ENCODE data around the gene TSR1.

The TSR1 gene
- total RNA-seq: 62.3 to 459 (median 88.8) reads per million in 3 experiments

DNA sequence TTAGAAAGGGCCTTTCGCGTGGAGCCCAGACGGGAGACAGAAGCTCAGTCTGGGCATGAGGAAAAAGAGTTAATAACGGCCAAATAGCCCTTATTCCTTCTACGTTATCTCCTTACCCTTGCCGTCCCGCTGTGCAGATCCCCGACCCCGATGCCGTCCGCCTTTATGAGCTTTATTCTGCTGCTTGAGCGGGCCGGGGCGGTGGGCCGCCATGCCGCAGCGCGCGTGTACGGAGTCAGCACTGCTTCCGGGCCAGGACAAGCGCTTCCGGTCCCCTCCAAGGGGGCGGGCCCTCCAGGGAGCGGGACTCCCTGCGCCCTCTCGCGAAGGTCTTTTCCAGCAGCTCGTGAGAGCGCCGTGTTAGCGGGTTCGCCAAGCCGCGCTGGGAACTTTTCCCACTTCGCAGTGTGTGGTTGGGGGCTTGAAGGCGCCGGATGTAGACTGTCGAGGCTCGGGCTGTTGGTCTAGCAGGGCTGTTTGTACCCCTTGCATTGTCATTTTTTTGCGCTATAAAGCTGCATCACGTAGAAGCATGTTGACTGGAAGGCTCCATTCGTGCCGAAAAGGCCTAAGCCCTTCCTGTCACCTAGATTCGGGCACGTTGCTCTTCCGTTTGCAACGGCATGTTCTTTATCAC is at the start of gene TSR1:
Gene TSR1, minus strand, starts transcription at position 243 of the 637 bp plus-strand sequence. Its CDS starts 30 bp downstream, at position 213.
- peak; percentile 86 for DNase-seq

DNA sequence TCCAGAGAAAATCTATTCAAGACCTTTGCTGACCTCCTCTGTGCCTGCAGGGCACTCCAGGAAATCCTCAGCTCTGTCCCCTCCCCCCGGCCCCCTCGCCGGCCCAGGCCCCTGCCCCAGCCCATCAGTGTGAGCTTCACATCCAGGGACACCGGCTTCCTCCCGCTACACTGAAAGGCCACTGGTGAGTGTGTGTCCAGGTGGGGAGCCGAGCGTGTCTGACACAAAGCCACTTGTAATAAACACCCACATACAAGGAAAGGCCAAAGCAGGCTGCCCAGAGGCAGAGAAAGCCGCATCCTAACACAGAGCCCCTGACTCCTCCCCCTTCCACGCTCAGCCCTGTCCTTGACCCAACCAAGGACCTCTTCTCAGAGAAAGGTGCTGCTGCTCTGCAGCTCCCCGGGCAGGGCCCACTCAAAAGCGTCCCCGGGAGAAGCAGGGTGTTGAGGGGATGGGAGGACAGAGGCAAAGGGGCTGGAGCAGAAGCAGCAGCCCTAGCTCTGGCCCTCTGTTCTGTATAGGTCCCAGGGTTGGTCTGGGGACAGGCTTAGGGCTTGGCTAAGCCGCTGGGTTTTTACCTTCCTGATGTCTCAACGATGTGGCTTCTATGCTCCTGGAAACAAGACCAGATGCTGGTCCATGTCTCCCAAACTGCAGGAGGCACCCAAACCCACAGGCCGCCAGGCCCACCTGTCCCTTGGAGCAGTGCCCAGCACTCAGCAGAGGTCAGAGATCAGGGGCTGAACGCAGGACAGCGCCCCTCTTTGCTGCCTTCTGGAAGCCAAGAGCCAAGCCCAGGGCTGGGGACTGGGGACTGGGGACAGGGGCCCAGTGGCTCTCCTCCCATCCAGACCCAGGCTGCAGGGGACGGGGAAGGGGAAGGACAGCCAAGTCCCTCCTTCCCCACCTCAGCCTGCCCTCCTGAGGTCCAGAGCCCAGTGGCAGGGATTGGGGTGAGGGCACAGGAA is 49.3 kb upstream of the TSR1 start:
- DNase-seq: no peak

DNA sequence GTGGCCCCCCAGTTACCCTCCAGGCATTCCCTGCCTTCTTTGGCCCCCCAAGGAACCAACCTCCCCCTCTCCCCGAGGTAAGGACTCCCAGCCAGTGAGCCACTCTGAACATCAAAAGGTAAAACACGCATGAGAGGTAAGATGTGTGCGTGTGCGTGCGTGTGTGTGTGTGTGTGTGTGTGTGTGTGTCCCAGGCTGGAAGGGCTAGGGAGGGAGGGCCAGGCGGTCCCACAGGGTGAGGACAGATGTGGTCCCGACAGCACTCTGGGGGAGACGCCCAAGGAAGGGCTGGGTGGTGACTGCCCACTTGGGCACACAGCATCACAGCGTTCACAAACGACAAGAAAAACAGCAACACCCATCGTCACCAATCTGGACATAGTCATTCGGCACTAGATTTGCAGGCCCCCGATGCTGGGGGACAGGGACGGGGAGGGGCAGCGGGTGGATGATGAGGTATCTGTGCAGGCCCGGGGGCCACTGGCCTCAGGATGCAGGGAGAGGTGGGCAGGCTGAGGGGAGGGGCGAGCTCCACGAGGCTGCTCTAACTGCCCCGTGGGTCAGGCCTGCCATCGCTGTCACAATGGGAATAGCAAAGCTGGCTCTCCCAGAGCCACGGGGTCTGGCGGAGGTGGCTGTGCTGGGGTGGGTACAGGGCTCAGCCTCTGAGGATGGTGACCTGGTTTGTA is 48.3 kb upstream of the TSR1 start:
- no peak for DNase-seq

DNA sequence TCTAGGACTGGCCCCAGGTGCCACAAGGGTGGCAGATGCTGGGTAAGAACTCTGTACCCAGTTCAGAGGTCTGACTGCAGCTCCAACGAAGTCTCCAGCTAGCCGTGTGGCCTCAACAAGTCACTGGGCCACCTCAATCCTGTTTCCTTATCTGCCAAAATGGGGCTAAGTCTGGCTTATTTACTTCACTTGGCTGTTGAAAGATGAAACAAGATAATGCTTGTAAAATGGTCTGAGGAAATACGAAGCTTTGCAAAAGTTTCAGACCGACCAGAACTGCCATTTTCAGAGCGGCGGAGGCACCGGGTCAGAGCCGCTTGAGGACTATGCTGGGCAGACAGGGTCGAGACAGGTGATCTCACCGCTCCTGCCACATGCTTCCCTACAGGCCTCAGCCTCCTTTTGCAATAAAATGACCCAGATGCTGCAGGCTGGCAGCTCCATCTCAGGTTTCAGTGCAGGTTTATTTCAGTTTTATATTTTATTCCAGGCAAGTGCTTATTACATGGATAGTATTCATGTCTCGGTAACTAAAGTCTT is 47.4 kb upstream of the TSR1 start:
- DNase-seq: no peak

DNA sequence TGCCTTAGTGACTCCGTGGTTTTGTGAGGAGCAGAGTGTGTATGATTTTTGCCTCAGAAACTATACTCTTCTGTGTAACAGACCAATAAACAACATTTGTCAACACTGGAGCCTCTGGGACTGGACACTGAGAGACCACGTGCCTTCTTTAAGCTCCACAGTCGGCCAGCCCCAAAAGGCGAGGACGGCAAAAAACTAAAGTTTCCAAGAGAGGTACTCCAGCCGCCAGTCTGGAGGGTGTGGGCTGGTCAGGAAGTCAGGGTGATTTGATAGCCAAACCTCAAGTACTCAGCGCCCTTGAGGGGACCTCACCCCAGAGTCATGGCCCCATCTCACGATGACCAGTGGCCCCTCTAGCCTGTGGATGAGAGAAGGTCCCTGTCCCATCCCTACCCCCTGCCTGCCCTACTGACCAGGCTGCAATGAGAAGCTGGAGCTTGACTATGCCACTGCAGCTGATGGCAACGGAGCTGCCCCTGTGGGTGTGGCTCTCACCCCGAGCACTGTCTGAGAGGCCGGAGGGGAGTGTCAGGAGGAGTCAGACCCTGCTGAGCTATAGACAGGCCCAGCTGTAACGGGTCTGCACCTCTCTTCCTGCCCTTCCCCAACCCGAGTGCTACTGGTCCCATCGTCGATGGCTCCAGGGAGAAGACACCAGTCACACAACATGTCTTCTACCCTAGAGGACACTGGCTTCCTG is 44.8 kb upstream of the TSR1 start:
- no peak for DNase-seq

DNA sequence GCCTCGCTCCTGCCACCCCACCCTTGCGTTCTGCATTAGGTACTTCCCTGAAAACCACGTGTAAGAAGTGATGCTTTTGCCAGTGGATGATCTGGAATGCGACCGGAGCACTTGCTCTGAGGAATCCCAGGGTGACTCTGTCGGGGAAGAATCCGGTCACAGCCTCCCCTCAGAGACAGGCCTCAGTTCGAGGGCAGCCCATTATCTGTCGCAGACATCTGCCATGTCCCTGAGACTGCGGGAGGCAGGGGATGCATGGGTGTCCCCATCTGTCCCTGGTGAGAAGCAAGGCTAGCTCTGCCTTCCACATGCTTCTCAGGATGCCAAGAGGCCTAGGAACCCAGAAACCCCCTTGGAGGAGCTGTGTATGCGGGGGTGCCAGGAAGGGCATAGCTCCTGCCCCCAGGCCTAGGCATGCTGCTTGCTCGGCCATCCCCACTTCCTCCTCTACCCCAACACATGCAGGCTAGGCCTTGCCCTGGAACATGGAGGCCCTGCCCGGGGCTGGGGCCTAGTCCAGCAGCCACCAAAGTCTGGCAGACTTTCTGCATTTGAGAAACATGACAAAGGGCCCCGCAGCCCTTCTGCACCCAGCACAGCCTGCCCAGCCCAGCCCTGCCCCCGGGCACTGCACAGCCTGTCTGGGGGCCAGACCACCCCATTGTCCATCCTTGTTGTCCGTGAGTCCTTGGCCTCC is 44.1 kb upstream of the TSR1 start:
- DNase-seq: no peak

DNA sequence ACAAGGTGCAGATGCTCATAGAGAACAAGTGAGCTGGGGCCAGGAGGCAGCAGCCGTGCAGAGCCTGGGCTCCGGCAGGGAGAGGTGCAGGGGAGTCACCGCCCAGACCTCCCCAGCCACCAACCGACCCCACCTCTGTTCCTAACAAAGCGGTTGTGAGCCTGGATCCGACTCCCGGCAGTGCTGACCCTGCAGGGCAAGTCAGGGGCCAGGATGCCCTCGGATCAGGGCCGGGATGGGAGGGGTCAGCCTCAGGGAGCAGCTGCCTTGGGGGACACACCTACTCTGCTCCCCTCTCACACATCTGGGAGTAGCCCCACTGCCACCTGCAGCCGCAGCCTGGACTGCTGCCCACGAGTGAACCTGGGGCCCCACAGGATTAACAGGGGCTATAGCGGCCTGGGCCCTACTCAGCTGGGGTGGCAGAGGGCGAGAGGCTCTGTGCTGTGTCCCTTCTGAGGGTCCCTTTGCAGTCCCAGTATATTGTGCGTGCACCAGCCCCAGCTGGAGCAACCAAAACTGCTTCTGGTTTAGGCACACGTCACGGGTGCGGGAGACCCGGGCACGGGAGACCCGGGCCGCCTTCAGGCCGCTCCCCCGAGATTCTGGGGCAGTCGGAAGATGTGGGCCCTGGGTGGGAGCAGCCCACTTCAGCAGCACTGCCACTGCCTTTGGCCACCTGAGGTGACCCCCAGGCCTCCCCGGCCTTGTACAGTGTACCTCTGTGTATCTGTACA is 43.4 kb upstream of the TSR1 start:
- no peak for DNase-seq

DNA sequence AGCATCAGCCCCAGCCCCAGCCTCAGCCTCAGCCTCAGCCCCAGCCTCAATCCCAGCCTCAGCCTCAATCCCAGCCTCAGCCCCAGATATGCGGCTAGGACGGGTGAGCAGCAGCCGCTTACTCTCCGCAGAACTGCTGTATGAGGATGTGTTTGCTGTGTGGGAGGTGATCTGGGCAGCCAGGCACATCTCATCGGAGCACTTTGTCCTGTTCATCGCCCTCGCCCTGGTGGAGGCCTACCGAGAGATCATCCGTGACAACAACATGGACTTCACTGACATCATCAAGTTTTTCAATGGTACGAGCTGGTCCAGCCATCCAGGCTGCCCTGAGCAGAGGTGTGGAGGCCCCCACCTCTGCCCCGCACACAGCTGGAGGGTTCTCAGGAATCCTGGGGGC is 42.6 kb upstream of the TSR1 start:
- DNase-seq: no peak

DNA sequence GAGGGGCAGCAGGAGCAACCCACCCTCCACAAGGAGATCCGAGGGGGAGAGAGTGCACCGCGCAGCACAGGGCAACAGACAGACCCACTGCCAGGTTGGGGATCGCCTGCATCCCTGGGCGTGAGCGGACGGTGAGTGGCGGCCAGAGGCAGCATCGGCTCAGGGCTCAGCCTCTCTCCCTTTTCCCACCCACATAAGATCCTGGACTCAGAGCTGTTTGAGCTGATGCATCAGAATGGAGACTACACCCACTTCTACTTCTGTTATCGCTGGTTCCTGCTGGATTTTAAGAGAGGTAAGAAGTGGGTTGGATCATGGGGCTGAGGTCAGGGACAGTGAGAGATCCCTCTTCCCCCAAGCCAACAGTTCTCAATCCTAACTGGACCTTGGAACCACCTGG is 41.4 kb upstream of the TSR1 start:
- DNase-seq: no peak

DNA sequence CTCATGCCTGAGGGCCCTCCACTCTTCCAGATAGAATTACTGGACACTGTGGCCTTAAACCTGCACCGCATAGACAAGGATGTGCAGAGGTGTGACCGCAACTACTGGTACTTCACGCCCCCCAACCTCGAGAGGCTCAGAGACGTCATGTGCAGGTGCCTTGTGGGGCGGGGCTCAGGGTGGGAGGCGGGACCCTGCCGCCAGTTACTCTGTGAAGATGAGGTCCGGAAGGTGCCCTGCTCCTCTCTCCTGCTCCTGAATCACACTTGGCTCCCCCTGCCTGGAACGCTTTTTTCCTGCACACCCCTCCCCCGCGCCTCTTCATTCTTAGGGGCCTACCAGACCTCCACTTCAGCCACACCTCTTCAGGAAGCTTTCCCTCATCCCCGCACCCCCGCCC is 39.9 kb upstream of the TSR1 start:
- DNase-seq: no peak

DNA sequence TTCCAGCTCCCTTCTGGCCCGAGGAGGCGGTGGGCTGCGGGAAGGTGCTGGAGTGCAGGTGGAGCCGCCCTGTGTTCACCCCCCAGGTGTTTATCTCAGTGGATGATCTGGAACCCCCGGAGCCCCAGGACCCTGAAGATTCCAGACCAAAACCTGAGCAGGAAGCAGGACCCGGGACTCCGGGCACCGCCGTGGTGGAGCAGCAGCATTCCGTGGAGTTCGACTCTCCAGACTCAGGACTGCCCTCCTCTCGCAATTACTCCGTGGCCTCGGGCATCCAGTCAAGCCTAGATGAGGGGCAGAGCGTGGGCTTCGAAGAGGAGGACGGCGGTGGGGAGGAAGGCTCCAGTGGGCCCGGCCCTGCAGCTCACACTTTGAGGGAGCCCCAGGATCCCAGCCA is 39.1 kb upstream of the TSR1 start:
- no peak for DNase-seq

DNA sequence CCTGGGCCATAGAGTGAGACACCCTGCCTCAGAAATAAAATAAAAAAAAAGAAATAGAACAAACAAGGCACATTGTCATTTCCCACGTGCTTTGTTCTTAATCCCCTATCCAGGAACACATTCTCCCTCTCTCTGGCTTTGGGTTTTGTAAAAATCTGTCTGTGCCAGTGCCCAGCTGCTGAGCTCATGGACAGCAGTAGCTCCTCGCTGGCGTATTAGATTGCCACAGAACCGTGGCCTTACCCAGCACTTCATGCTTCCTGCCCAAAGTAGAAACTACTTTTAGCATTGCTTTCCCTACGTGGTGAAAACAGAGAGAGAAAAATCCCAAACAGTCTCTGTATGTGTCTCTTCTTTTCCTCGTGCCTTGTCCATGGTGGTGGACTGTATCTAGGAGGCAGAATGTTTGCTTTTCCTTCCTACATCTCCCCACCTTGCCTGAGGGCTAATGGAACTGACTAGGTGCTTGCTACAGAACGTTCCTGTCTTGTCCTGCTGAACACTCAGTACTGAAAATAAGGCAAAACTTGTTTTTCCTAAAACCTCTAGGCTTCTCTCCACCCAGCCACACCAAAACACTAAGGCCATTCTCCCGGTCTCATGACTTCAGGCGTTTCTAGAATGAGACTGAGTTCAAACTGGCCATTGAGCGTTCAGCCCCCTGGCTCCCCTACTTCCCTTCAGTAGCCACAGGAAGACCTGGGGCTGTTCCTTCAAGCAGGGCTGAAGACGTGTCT is 38.5 kb upstream of the TSR1 start:
- no peak for DNase-seq

DNA sequence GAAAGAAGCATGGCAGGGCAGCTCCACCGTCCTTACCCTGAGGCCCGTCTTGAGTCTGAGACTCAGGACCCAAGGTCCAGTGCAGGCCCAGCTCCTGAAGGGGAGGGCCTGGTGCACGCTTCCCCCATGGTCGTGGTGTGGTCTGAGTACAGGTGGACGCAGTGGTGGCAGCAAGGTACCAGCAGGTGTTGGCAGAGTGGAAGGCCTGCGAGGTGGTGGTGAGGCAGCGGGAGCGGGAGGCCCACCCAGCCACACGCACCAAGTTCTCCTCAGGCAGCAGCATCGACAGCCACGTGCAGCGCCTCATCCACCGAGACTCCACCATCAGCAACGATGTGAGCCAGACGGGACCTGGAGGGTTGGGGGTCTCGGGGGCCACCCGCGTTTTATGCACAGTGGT is 36.9 kb upstream of the TSR1 start:
- no peak for DNase-seq

DNA sequence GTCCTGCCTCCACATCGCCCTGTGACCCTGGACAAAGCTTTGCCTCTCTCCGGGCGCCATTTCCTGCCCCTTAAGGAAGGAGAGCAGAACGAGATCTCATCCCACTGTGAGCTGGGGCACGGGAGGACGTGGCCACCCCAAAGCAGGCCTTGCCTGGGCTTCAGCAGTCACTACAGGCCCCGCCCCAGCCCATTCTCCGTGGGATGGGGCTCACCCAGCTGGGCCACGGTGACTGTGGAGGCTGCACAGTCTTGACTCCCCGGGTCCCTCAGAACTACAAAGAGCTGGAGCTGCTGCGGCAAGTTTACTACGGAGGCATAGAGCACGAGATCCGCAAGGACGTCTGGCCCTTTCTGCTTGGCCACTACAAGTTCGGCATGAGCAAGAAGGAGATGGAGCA is 36.4 kb upstream of the TSR1 start:
- no peak for DNase-seq

DNA sequence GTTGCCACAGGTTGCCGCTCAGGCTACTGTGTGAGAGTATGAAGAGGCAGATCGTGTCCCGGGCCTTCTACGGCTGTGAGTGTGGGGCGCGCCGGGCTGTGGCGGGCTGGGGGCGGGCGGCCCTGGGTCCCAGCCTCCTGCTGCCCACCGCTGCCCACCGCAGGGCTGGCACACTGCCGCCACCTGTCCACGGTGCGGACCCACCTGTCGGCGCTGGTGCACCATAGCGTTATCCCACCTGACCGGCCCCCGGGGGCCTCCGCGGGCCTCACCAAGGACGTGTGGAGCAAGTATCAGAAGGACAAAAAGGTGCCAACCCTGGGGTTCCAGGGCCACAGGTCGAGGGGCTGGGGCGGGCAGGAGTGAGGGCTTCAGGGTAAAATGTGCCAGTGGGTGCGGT is 35.9 kb upstream of the TSR1 start:
- DNase-seq: no peak

DNA sequence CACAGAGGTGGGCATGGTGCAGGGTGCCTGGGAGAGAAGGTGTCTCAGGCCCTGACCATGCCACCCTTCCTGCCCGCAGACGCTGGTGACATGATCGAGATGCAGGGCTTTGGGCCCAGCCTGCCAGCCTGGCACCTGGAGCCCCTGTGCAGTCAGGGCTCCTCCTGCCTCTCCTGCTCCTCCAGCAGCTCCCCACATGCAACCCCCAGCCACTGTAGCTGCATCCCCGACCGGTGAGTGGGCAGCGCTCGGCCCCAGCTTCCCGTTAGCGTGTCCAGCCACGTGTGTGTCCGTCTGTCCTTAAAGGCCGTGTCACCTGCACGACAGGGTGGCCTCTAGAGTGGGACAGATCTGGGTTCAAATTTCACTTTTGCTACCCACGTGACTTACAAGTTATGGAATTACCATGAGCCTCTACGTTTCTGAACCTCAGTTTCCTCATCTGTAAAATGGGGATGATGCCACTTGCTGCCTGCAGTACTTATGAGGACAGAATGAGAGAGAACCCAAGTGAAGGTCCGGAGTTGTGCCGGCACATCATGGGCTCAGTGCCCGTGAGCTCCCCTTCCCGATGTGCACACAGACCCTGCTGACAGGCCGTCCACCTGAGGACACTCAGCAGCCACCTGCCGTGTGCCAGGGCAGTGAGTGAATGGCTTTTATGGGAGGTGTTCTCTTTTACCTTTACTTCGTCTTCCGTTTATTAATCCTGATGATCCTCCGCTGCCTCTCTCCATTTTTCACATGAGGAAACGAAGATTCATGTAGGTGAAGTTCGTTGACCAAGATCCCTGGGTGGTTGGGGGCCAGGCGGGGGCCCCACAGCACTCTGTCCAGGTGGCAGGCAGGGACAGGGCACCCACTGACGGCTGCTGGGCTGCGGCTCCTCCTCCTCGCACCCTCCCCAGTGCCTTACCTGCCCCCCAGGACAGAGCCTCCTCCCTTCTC is 35.2 kb upstream of the TSR1 start:
- no peak for DNase-seq

DNA sequence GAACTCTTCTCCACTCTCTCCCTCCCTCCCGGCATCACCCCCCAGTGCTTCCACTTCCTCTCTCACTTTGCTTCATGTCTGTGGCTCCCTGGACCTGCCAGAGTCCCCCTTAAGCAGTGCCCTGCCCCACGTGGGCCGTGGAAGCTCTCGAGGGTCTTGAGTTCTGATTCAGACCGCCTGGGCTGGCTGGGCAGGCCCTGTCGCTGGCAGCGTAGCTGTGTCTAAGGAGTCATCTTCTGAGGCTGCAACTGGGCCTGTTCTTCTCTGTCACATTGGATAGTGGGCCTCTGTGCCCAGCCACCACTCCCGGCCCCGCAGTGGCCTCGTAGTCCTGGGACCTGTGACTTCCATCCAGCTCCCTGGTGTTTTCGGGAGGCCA is 33.9 kb upstream of the TSR1 start:
- no peak for DNase-seq

DNA sequence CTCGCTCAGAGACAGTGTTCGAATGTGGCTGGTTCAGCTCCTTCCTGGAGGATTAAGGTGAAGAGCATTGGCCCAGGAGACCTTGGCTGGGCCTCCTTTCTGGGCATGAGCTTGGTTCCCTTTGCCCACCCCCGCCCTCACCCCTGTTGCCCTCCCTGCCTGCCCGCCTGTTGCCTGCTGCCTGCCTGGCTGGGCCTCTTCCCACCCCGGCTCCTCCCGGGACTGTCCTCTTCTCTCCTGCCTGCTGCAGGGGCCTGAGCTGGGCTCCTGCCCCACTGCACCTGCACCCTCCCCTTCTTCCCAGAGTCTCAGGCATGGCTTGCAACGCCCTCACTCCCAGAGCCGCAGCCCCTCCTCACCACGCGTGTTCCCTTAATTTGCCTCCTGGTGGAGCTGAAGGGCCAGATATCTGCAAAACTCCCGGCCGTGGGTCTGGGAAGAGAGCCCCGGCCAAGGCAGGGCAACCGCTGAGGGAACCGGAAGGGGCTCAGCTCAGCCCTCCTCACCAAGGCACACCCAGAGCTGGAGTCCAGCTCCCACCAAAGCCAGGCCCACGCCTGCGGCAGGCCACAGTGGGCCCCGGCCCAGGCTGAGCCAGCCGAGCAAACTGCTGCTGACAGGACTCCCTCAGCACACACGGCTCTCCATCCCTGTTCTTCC is 33.4 kb upstream of the TSR1 start:
- DNase-seq: no peak

DNA sequence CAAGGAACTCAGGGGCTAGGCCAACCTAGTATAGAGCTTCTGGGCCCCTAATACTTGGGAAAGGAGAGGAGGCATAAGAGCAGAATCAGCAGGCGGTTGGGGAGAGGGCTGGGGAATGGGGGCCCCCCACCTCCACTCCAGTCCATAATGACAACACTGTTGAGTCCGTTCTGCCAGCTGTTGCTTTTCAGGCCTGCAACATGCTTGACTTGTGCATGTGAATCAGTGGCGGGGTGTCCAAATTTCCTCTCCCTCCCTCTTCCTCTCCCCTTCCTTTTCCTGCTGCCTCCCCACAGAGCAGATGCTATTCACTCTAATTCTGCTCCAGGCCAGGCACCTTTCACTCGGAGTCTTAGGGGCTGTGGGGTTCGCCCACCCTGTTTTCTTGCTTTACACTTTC is 32.8 kb upstream of the TSR1 start:
- no peak for DNase-seq

Data from central memory CD4-positive, alpha-beta T cell (primary cell).